Measurements from ENCODE around the gene ETV4.

DNA sequence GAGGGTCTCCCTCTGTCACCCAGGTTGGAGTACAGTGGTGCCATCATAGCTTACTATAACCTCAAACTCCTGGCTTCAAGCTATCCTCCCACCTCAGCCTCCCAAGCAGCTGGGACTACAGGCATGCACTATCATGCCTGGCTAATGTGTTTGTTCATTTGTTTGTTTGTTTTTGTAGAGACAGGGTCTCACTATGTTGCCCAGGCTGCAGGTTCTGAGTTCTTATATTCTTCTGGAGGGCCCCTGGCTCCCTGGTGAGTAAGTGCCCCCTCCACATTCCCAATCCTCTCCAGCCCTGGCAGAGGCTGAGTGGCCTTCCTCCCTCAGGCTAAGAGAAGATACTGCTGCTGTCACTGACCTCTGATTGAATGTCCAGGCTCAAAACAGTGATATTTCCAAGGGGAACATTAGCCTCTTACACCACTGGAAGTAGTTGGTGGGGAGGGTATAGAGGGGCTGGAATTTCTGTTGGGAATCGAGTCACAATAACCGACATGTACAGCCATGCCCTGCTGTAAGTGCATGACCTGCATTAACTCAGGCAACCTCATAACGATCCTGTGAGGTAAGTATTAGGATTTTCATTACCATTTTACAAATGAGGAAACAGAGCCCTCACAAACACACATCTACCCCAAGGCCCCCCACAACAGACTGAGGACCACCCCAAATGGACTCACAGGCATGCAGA, 2.7 kb upstream of the ETV4 start:
- TF ChIP-seq JUN (CRISPR knock-in tag; IDR thresholded peaks at IDR 0.05) (no peak), BHLHE40 (IDR thresholded peaks at IDR 0.05; ENCODE audit: low read length) (no peak)
